Measurements from ENCODE around the gene CDADC1. TPM values are rescaled to one million over a fixed set of nuclear protein-coding genes. Genes with fewer than 3 reads are reported as not detected.
A peak's percentile ranks its signal among the peaks of the same experiment; 100 is the strongest.
"Not testable (repeated sequence)": the region's sequence is repeated elsewhere in the genome, so short reads cannot be mapped to it uniquely, and the experiment has no call there.

Gene CDADC1
- total RNA-seq, 4 donors from 2014 or later, result 9.0 to 19.5 (median 14.1) TPM

DNA sequence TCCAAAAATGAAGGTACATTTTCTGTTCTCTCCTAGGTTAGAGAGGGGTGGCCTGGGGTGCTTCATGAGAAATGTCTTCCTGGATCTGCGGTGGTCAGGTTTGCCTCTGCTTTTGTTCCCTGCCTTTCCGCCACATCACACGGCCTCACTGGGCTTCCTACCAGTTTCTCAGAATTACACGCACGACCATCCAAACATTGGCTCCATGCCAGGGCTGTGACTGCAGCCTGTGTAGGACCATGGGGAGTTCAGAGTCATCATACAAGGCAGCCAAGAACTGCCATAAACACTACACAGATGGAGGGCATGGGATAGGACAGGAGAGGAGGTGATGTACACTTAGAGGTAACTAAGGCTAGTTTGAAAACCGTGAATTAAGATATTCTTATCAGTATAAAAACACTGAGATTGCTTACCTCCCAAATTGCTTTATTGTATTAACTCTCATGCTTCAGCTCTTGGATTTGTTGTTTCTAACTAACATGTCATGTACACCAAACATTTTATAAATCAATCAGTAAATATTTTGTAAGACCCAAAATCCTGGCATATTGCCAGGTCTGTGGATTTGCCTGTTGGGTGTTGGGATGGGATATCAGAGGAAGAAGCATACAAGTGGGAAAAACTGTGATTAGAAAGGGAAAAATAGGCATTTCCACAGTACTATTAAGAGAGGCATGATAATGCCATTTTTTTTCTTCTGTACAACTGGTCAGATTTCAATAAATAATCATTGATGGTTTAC lies 45.2 kb downstream of the CDADC1 start:
- H3K4me1 ChIP-seq, result peaks cover 0 to 44% (median under 1%) of the 10 kb centered on the region in 4 donors
- WGBS, 2 donors, result 17 to 29% methylated on average over 6 of the region's 6 CpGs
- H3K27ac ChIP-seq, result peak overlapping the region in 2 of 4 donors; percentile 26 to 51
- H3K9me3 ChIP-seq, result no peaks in the 10 kb centered on the region
- peaks cover 0 to 9% (median 0%) of the 10 kb centered on the region in 3 donors for H3K36me3 ChIP-seq
- H3K27me3 ChIP-seq, result no peaks in the 10 kb centered on the region
- TF ChIP-seq, protein P1, sequence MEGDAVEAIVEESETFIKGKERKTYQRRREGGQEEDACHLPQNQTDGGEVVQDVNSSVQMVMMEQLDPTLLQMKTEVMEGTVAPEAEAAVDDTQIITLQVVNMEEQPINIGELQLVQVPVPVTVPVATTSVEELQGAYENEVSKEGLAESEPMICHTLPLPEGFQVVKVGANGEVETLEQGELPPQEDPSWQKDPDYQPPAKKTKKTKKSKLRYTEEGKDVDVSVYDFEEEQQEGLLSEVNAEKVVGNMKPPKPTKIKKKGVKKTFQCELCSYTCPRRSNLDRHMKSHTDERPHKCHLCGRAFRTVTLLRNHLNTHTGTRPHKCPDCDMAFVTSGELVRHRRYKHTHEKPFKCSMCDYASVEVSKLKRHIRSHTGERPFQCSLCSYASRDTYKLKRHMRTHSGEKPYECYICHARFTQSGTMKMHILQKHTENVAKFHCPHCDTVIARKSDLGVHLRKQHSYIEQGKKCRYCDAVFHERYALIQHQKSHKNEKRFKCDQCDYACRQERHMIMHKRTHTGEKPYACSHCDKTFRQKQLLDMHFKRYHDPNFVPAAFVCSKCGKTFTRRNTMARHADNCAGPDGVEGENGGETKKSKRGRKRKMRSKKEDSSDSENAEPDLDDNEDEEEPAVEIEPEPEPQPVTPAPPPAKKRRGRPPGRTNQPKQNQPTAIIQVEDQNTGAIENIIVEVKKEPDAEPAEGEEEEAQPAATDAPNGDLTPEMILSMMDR (IDR thresholded peaks at IDR 0.05), result no peak
- peak in 1 of 2 donors; percentile 45 for TF ChIP-seq EP300 (IDR thresholded peaks at IDR 0.05)
- H3K4me3 ChIP-seq, result no peak overlapping the region
- DNase-seq (ENCODE audit: low spot score in 2 of 2), result peak in 1 of 2 donors; percentile 55

DNA sequence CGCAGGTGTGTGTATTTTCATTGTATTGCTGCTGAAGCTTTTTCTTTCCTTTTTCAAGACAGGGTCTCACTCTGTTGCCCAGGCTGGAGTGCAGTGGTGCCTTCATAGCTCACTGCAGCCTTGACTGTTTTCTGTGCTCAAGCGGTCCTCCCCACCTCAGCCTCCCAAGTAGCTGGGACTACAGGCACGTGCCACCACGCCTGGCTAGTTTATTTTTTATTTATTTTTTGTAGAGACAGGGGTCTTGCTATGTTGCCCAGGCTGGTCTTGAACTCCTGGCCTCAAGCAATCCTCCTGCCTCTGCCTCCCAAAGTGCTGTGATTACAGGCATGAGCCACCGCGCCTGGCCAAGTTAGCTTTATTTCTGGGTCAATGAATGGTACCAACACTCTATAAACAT lies 47.0 kb downstream of the CDADC1 start:
- not testable (repeated sequence) for H3K9me3 ChIP-seq; DNase-seq (ENCODE audit: low spot score in 2 of 2); H3K4me3 ChIP-seq; H3K27me3 ChIP-seq; H3K36me3 ChIP-seq
- Histone ChIP-seq H3K4me1 (peaks cover 0 to 61% (median 4%) of the 10 kb centered on the region in 4 donors), H3K27ac (peak overlapping the region in 2 of 4 donors; percentile 90 to 95)
- WGBS, 2 donors, result 96 to 99% methylated on average over 6 of the region's 6 CpGs

DNA sequence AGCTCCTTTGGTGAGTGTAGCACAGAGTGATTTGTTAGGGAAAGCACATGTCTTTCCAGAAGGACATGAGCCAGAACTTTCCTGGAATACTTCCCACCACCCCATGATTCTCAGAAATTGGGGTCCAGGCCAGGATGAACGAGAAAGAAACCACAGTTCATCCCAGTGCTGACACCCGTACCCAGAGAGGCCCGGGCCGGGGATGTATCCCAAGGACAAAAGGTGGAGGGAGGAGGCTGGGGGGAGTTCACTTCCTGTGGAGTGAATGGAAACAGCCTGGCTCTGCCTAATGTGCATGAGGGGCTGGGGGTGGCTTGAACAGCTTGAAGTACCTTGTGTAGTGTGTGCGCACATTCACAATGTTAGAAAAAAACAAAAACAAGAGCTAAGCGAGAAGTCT lies 47.5 kb downstream of the CDADC1 start:
- Histone ChIP-seq H3K36me3 (peaks cover 0 to 4% (median 0%) of the 10 kb centered on the region in 3 donors), H3K27ac (peak overlapping the region in 3 of 4 donors; percentile 11 to 95 (median 90)), H3K4me3 (no peak overlapping the region), H3K27me3 (no peaks in the 10 kb centered on the region), H3K9me3 (no peaks in the 10 kb centered on the region), H3K4me1 (peaks cover 0 to 66% (median 4%) of the 10 kb centered on the region in 4 donors)
- TF ChIP-seq, protein P1 (IDR thresholded peaks at IDR 0.05), result no peak
- no peak for TF ChIP-seq POLR2A (IDR thresholded peaks at IDR 0.05)
- TF ChIP-seq EP300 (IDR thresholded peaks at IDR 0.05), result no peak
- no peak for DNase-seq (ENCODE audit: low spot score in 2 of 2)
- 50 to 54% methylated on average over 6 of the region's 6 CpGs for WGBS, 2 donors

DNA sequence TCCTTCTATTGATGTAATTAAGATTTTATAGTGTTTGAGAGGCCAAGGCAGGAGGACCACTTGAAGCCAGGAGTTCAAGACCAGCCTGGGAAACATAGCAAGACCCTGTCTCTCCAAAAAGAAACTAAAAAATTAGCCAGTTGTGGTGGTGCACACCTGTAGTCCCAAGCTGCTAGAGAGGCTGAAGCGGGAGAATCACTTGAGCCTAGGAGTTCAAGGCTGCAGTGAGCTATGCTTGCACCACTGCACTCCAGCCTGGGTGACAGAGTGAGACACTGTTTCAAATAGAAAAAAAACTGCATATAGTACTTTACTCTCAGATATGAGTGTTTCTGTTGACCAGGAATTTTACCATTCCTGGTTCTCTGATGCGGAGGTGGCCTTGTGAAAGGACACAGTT lies 48.9 kb downstream of the CDADC1 start:
- peak overlapping the region; percentile 65 to 95 (median 91) for H3K27ac ChIP-seq
- WGBS, 2 donors, result 97 to 98% methylated on average over 2 of the region's 2 CpGs
- no peaks in the 10 kb centered on the region for H3K27me3 ChIP-seq
- DNase-seq (ENCODE audit: low spot score in 2 of 2), result no peak
- no peak overlapping the region for H3K4me3 ChIP-seq
- H3K36me3 ChIP-seq, result peaks cover 0 to 4% (median 0%) of the 10 kb centered on the region in 3 donors
- peaks cover 0 to 79% (median 9%) of the 10 kb centered on the region in 4 donors for H3K4me1 ChIP-seq
- TF ChIP-seq POLR2A (IDR thresholded peaks at IDR 0.05), result no peak
- TF ChIP-seq, protein P1 (IDR thresholded peaks at IDR 0.05), result no peak
- TF ChIP-seq EP300 (IDR thresholded peaks at IDR 0.05), result no peak
- no peaks in the 10 kb centered on the region for H3K9me3 ChIP-seq

DNA sequence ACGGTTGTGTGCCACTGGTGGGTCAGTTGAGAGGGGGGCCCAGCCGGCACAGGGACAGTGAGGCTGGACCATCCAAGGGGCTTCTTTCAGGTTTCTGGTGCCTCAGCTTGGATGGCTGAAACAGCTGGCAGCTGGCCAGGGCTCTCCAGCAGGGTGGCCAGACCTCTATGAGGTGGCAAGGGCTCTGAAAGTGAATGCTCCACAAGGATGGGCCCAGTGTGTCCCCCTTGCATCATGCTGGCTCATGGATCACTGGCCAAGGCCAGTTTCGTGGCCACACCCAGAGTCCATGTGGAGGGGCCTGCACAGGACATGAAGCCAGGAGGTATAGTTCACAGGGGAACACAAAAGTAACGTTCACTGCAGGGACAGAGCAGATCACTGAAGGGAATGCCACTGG lies 49.6 kb downstream of the CDADC1 start:
- Histone ChIP-seq H3K36me3 (peaks cover 0 to 4% (median 0%) of the 10 kb centered on the region in 3 donors), H3K4me3 (no peak overlapping the region), H3K9me3 (no peaks in the 10 kb centered on the region), H3K27me3 (no peaks in the 10 kb centered on the region), H3K4me1 (peaks cover 0 to 83% (median 13%) of the 10 kb centered on the region in 4 donors), H3K27ac (peak overlapping the region; percentile 65 to 95 (median 91))
- TF ChIP-seq POLR2A (IDR thresholded peaks at IDR 0.05) (no peak), EP300 (IDR thresholded peaks at IDR 0.05) (no peak)
- TF ChIP-seq, protein P1 (IDR thresholded peaks at IDR 0.05), result no peak
- no peak for DNase-seq (ENCODE audit: low spot score in 2 of 2)
- 61 to 62% methylated on average over 4 of the region's 4 CpGs for WGBS, 2 donors

Measured in tibial nerve (tissue), 4 donors.